Measurements from ENCODE around the gene PPP1R3D.

- TF ChIP-seq CTCF (conservative IDR thresholded peaks at IDR 0.05; ENCODE audit: low read length) = no peak
- no peak for TF ChIP-seq EZH2phosphoT487 (IDR thresholded peaks at IDR 0.05; ENCODE audit: borderline replicate concordance, low read depth, low read length)
These were observed 5.1 kb upstream of the PPP1R3D start for GRCh38 chr20:59945175-59945574.
